Measurements from ENCODE around the gene ZFYVE1. TPM values are rescaled to one million over a fixed set of nuclear protein-coding genes. Genes with fewer than 3 reads are reported as not detected.
"Not testable (repeated sequence)": the region's sequence is repeated elsewhere in the genome, so short reads cannot be mapped to it uniquely, and the experiment has no call there.

Gene ZFYVE1
- polyA plus RNA-seq, 1 experiment, result 31.6 TPM

- Histone ChIP-seq H3K4me3 (ENCODE audit: low read depth, low read length) (no peak overlapping the region), H3K36me3 (ENCODE audit: control insufficient read depth, insufficient read depth, low read length) (peaks cover 4% of the 10 kb centered on the region), H3K27me3 (ENCODE audit: control insufficient read depth, insufficient read depth, low read length) (no peaks in the 10 kb centered on the region)
- DNase-seq (ENCODE audit: low read depth), result no peak
- CTCF ChIA-PET, result interaction anchor here (0.6 to 6.0 kb wide), 4 partner anchors 8 to 448 kb away, joined by 3 to 44 read pairs (median 9); no protein-coding TSS in a partner anchor
- TF ChIP-seq, protein P1, sequence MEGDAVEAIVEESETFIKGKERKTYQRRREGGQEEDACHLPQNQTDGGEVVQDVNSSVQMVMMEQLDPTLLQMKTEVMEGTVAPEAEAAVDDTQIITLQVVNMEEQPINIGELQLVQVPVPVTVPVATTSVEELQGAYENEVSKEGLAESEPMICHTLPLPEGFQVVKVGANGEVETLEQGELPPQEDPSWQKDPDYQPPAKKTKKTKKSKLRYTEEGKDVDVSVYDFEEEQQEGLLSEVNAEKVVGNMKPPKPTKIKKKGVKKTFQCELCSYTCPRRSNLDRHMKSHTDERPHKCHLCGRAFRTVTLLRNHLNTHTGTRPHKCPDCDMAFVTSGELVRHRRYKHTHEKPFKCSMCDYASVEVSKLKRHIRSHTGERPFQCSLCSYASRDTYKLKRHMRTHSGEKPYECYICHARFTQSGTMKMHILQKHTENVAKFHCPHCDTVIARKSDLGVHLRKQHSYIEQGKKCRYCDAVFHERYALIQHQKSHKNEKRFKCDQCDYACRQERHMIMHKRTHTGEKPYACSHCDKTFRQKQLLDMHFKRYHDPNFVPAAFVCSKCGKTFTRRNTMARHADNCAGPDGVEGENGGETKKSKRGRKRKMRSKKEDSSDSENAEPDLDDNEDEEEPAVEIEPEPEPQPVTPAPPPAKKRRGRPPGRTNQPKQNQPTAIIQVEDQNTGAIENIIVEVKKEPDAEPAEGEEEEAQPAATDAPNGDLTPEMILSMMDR (IDR thresholded peaks at IDR 0.05; ENCODE audit: insufficient read depth, low read depth, low read length), result no peak
- POLR2A ChIA-PET, result no interaction called here
These were observed 65.1 kb downstream of the ZFYVE1 start for GRCh38 chr14:72961579-72962335.

GRCh38 chr14:72961016-72961415, 65.9 kb downstream of the ZFYVE1 start:
- POLR2A ChIA-PET; H3K36me3 ChIP-seq (ENCODE audit: control insufficient read depth, insufficient read depth, low read length); H3K27me3 ChIP-seq (ENCODE audit: control insufficient read depth, insufficient read depth, low read length): not testable (repeated sequence)

GRCh38 chr14:72958548-72958947, 68.4 kb downstream of the ZFYVE1 start:
- CTCF ChIA-PET, result interaction anchor here (1.8 to 6.0 kb wide), 2 partner anchors 10 to 444 kb away, joined by 4 to 44 read pairs; no protein-coding TSS in a partner anchor
- DNase-seq (ENCODE audit: low read depth), result no peak
- POLR2A ChIA-PET, result no interaction called here
- no peaks in the 10 kb centered on the region for H3K27me3 ChIP-seq (ENCODE audit: control insufficient read depth, insufficient read depth, low read length)
- TF ChIP-seq, protein P1 (IDR thresholded peaks at IDR 0.05; ENCODE audit: insufficient read depth, low read depth, low read length), result no peak
- H3K4me3 ChIP-seq (ENCODE audit: low read depth, low read length), result no peak overlapping the region
- H3K36me3 ChIP-seq (ENCODE audit: control insufficient read depth, insufficient read depth, low read length), result peaks cover 12% of the 10 kb centered on the region

More at GRCh38 chr14:72961016-72961415, 65.9 kb downstream of the ZFYVE1 start:
- not testable (repeated sequence) for DNase-seq (ENCODE audit: low read depth); H3K4me3 ChIP-seq (ENCODE audit: low read depth, low read length)
- CTCF ChIA-PET, result interaction anchor here (1.8 to 6.0 kb wide), 2 partner anchors 12 to 447 kb away, joined by 5 to 44 read pairs; no protein-coding TSS in a partner anchor

DNA sequence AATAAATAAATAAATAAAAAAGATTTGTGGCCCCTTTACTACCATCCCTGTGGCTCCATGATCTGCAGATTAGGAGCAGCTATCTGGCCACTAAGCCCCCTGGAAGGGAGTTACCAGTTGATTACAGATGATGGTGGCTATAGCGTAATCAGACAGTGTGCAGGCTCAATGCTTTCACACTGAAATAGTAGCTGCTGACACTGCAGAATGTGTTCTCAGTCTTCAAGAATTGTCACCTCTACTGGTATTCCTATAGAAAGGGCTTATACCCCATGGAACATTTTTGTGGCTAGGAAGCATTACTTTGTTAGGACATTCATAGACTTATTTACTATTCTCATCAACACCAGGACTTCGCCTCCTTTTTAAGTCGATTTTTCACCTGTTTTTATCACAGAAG, 69.7 kb downstream of the ZFYVE1 start:
- H3K36me3 ChIP-seq (ENCODE audit: control insufficient read depth, insufficient read depth, low read length), result peaks cover 13% of the 10 kb centered on the region
- H3K27me3 ChIP-seq (ENCODE audit: control insufficient read depth, insufficient read depth, low read length), result no peaks in the 10 kb centered on the region
- ChIA-PET CTCF (interaction anchor here (1.2 to 2.2 kb wide), 4 partner anchors 9 to 443 kb away, joined by 3 to 15 read pairs (median 9); no protein-coding TSS in a partner anchor), POLR2A (no interaction called here)
- no peak overlapping the region for H3K4me3 ChIP-seq (ENCODE audit: low read depth, low read length)
- DNase-seq (ENCODE audit: low read depth), result no peak
- TF ChIP-seq, protein P1 (IDR thresholded peaks at IDR 0.05; ENCODE audit: insufficient read depth, low read depth, low read length), result no peak

- H3K27me3 ChIP-seq (ENCODE audit: control insufficient read depth, insufficient read depth, low read length); H3K4me3 ChIP-seq (ENCODE audit: low read depth, low read length); POLR2A ChIA-PET; DNase-seq (ENCODE audit: low read depth): not testable (repeated sequence)
- peaks cover 14% of the 10 kb centered on the region for H3K36me3 ChIP-seq (ENCODE audit: control insufficient read depth, insufficient read depth, low read length)
- CTCF ChIA-PET, result interaction anchor here (1.6 to 2.2 kb wide), 3 partner anchors 9 to 443 kb away, joined by 6 to 15 read pairs (median 12); no protein-coding TSS in a partner anchor
These were observed 70.2 kb downstream of the ZFYVE1 start for GRCh38 chr14:72956741-72957140.

DNA sequence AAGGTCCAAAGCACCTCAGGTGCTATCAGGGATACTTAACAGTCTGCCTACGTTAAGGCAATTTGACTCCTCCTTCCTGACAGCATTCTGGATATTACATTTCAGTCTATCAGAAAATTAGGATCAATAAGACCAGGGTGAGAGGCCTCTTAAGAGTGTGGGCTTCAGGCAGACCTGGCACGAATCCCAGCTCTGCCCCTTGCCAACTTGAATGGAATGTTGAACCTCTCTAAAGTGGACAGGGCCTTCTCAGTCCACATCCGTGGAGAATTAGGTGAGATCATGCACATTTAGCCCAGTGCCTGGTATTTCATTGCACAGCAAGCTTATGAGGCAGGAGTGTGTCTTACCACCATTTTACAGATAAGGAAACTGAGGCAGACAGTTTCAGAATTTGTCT, 74.7 kb downstream of the ZFYVE1 start:
- TF ChIP-seq, protein P1 (IDR thresholded peaks at IDR 0.05; ENCODE audit: insufficient read depth, low read depth, low read length), result no peak
- POLR2A ChIA-PET, result no interaction called here

More for the DNA sequence above, 74.7 kb downstream of the ZFYVE1 start:
- CTCF ChIA-PET, result interaction anchor here (7.2 kb wide), 1 partner anchor 438 kb away, joined by 292 read pairs; no protein-coding TSS in a partner anchor
- DNase-seq (ENCODE audit: low read depth), result no peak
- H3K27me3 ChIP-seq (ENCODE audit: control insufficient read depth, insufficient read depth, low read length), result no peaks in the 10 kb centered on the region
- peaks cover 10% of the 10 kb centered on the region for H3K36me3 ChIP-seq (ENCODE audit: control insufficient read depth, insufficient read depth, low read length)
- H3K4me3 ChIP-seq (ENCODE audit: low read depth, low read length), result no peak overlapping the region
